ENCODE results near the gene FAM25A.
"Not testable (repeated sequence)": the region's sequence is repeated elsewhere in the genome, so short reads cannot be mapped to it uniquely, and the experiment has no call there.

FAM25A gene

GRCh38 chr10:86992929-86993328 lies 27.2 kb upstream of the FAM25A start:
- TF ChIP-seq CTCF (IDR thresholded peaks at IDR 0.05; ENCODE audit: low read depth, low read length, missing control alignments) = no peak
- H3K4me3 ChIP-seq (replicated peaks; ENCODE audit: low read depth, low read length) = no peak overlapping the region
- DNase-seq (ENCODE audit: extremely low read depth, low read depth) = no peak

- DNase-seq (ENCODE audit: extremely low read depth, low read depth) = not testable (repeated sequence)
Measured at GRCh38 chr10:86999802-87000403, 20.2 kb upstream of the FAM25A start.

GRCh38 chr10:87000491-87000890 lies 19.6 kb upstream of the FAM25A start:
- no peak for TF ChIP-seq CTCF (IDR thresholded peaks at IDR 0.05; ENCODE audit: low read depth, low read length, missing control alignments)
- H3K4me3 ChIP-seq (replicated peaks; ENCODE audit: low read depth, low read length) = no peak overlapping the region
- DNase-seq (ENCODE audit: extremely low read depth, low read depth) = no peak

More at GRCh38 chr10:86999802-87000403, 20.2 kb upstream of the FAM25A start:
- H3K4me3 ChIP-seq (replicated peaks; ENCODE audit: low read depth, low read length) = not testable (repeated sequence)

GRCh38 chr10:87007124-87007523 lies 13.0 kb upstream of the FAM25A start:
- H3K4me3 ChIP-seq (replicated peaks; ENCODE audit: low read depth, low read length) = not testable (repeated sequence)

GRCh38 chr10:87007674-87008073 lies 12.4 kb upstream of the FAM25A start:
- not testable (repeated sequence) for DNase-seq (ENCODE audit: extremely low read depth, low read depth); H3K4me3 ChIP-seq (replicated peaks; ENCODE audit: low read depth, low read length)

More at GRCh38 chr10:87007124-87007523, 13.0 kb upstream of the FAM25A start:
- DNase-seq (ENCODE audit: extremely low read depth, low read depth) = not testable (repeated sequence)

- not testable (repeated sequence) for DNase-seq (ENCODE audit: extremely low read depth, low read depth); H3K4me3 ChIP-seq (replicated peaks; ENCODE audit: low read depth, low read length)
Measured at GRCh38 chr10:87008303-87008702, 11.8 kb upstream of the FAM25A start.

GRCh38 chr10:87009134-87009696 lies 10.9 kb upstream of the FAM25A start:
- not testable (repeated sequence) for H3K4me3 ChIP-seq (replicated peaks; ENCODE audit: low read depth, low read length); DNase-seq (ENCODE audit: extremely low read depth, low read depth)

- DNase-seq (ENCODE audit: extremely low read depth, low read depth); H3K4me3 ChIP-seq (replicated peaks; ENCODE audit: low read depth, low read length): not testable (repeated sequence)
Measured at GRCh38 chr10:87013528-87013927, 6.6 kb upstream of the FAM25A start.

- not testable (repeated sequence) for H3K4me3 ChIP-seq (replicated peaks; ENCODE audit: low read depth, low read length); DNase-seq (ENCODE audit: extremely low read depth, low read depth)
Measured at GRCh38 chr10:87014986-87015716, 4.9 kb upstream of the FAM25A start.

- not testable (repeated sequence) for H3K4me3 ChIP-seq (replicated peaks; ENCODE audit: low read depth, low read length); DNase-seq (ENCODE audit: extremely low read depth, low read depth)
Measured at GRCh38 chr10:87018127-87018526, 2.0 kb upstream of the FAM25A start.

GRCh38 chr10:87019066-87019465 lies 1.0 kb upstream of the FAM25A start:
- DNase-seq (ENCODE audit: extremely low read depth, low read depth); H3K4me3 ChIP-seq (replicated peaks; ENCODE audit: low read depth, low read length): not testable (repeated sequence)

- not testable (repeated sequence) for DNase-seq (ENCODE audit: extremely low read depth, low read depth); H3K4me3 ChIP-seq (replicated peaks; ENCODE audit: low read depth, low read length)
Measured at GRCh38 chr10:87019504-87019903, 590 bp upstream of the FAM25A start.

- peak; percentile 26 for DNase-seq (ENCODE audit: extremely low read depth, low read depth)
- not testable (repeated sequence) for H3K4me3 ChIP-seq (replicated peaks; ENCODE audit: low read depth, low read length)
Measured at GRCh38 chr10:87025285-87025958, 5.3 kb downstream of the FAM25A start.

GRCh38 chr10:87026747-87027508 lies 6.8 kb downstream of the FAM25A start:
- DNase-seq (ENCODE audit: extremely low read depth, low read depth); H3K4me3 ChIP-seq (replicated peaks; ENCODE audit: low read depth, low read length): not testable (repeated sequence)

GRCh38 chr10:87030419-87030818 lies 10.3 kb downstream of the FAM25A start:
- H3K4me3 ChIP-seq (replicated peaks; ENCODE audit: low read depth, low read length); DNase-seq (ENCODE audit: extremely low read depth, low read depth): not testable (repeated sequence)
